H1 (cell line): ENCODE measurements around the gene NANOS2. TPM values are rescaled to one million over a fixed set of nuclear protein-coding genes. Genes with fewer than 3 reads are reported as not detected.

ENCODE experiments used
- CTCF ChIA-PET: fragments of 300-600 bp; sonication (Branson Sonifier 250); formaldehyde crosslinking; loops from one replicate; lab custom pipeline; 2021; ENCODE audit not compliant: partially characterized antibody; lab: Charles Lee
- POLR2A ChIA-PET: fragments of 300-600 bp; sonication (Branson Sonifier 250); formaldehyde crosslinking; loops from one replicate; lab custom pipeline; 2021; ENCODE audit warnings: inconsistent platforms; ENCODE audit not compliant: partially characterized antibody; lab: Charles Lee
- DNase-seq, 2 experiments: peaks; one replicate each; pipeline versions ENCODE4 v3.0.0 to v3.0.0-alpha.2; 2010 to 2022; ENCODE audit warnings: low spot score in 2 of 2, low read depth in 1 of 2, mixed read lengths in 1 of 2
- FAIRE-seq: peaks from 2 replicates; lab custom pipeline; 2011; peaks lifted over from hg19 to GRCh38; lab: Jason Lieb, UNC
- H2AFZ ChIP-seq: 2 replicates; pipeline ENCODE4 v1.8.1; 2012; ENCODE audit warnings: low read length, inconsistent platforms
- H2AK5ac ChIP-seq: 2 replicates; pipeline ENCODE4 v1.6.1; 2013; ENCODE audit warnings: low read depth, low read length
- H2BK120ac ChIP-seq: replicated peaks from 2 replicates; pipeline ENCODE3; 2013; ENCODE audit warnings: low read depth, low read length, inconsistent platforms
- H2BK12ac ChIP-seq: 2 replicates; pipeline ENCODE4 v1.6.1; 2013; ENCODE audit warnings: low read depth, low read length
- H2BK15ac ChIP-seq: 2 replicates; pipeline ENCODE4 v1.6.1; 2013; ENCODE audit warnings: low read length
- H2BK20ac ChIP-seq: 2 replicates; pipeline ENCODE4 v1.6.1; 2013; ENCODE audit warnings: low read length
- H2BK5ac ChIP-seq: 2 replicates; pipeline ENCODE4 v1.6.1; 2013; ENCODE audit warnings: low read depth, low read length
- H3K14ac ChIP-seq: 2 replicates; pipeline ENCODE4 v1.6.1; 2013; ENCODE audit warnings: inconsistent platforms; ENCODE audit not compliant: insufficient read length
- H3K18ac ChIP-seq: 2 replicates; pipeline ENCODE4 v1.6.1; 2013; ENCODE audit warnings: low read length; ENCODE audit errors: extremely low read depth
- H3K23ac ChIP-seq: 2 replicates; pipeline ENCODE4 v1.6.1; 2013; ENCODE audit warnings: inconsistent platforms; ENCODE audit not compliant: insufficient read length
- H3K23me2 ChIP-seq: 2 replicates; pipeline ENCODE4 v1.6.1; 2013; ENCODE audit warnings: low read depth, low read length
- H3K27ac ChIP-seq: 2 replicates; pipeline ENCODE4 v1.6.1; 2011; ENCODE audit warnings: low read depth, low read length, inconsistent platforms
- H3K27me3 ChIP-seq, 4 experiments: replicated peaks in 1 of 4; 1 replicate in 1 of 4; 2 replicates in 3 of 4; pipeline versions ENCODE4 v1.6.1 to v1.8.1; 2011 to 2013; ENCODE audit warnings: low read length in 3 of 4, mild to moderate bottlenecking in 3 of 4, inconsistent platforms in 2 of 4, mixed read lengths in 2 of 4, moderate library complexity in 1 of 4; ENCODE audit not compliant: control insufficient read depth in 3 of 4, insufficient read depth in 3 of 4; ENCODE audit errors: extremely low read depth in 1 of 4
- H3K36me3 ChIP-seq, 4 experiments: 2 replicates each; pipeline versions ENCODE4 v1.6.1 to v1.8.1; 2011 to 2013; ENCODE audit warnings: mild to moderate bottlenecking in 4 of 4, low read length in 3 of 4, moderate library complexity in 2 of 4, control low read depth in 1 of 4, inconsistent platforms in 1 of 4; ENCODE audit not compliant: insufficient read depth in 4 of 4, control insufficient read depth in 2 of 4
- H3K4ac ChIP-seq: replicated peaks from 2 replicates; pipeline ENCODE3; 2013; ENCODE audit warnings: low read length, low read depth, mixed read lengths, inconsistent platforms; ENCODE audit not compliant: insufficient read length
- H3K4me1 ChIP-seq, 4 experiments: replicated peaks in 1 of 4; 1 replicate in 1 of 4; 2 replicates in 3 of 4; pipeline versions ENCODE4 v1.6.1 to v1.8.1; 2011 to 2013; ENCODE audit warnings: low read length in 3 of 4, inconsistent platforms in 2 of 4, mixed read lengths in 1 of 4; ENCODE audit not compliant: insufficient read depth in 4 of 4, control insufficient read depth in 3 of 4
- H3K4me2 ChIP-seq, 2 experiments: 2 replicates each; pipeline versions ENCODE4 v1.6.1 to v1.8.1; 2011 to 2013; ENCODE audit warnings: low read depth in 2 of 2, low read length in 2 of 2, control low read depth in 1 of 2, inconsistent platforms in 1 of 2, mild to moderate bottlenecking in 1 of 2; ENCODE audit not compliant: insufficient read depth in 1 of 2
- H3K4me3 ChIP-seq, 4 experiments: fragments of 200-600, 300-600 bp in 1 of 4; sonication (generic), shearing (Covaris generic), sonication (Bioruptor Twin) in 1 of 4; 2 replicates each; pipeline versions ENCODE4 v1.5.1 to v1.8.1; 2011 to 2016; ENCODE audit warnings: low read length in 4 of 4, low read depth in 3 of 4, control low read depth in 2 of 4, inconsistent platforms in 2 of 4, mild to moderate bottlenecking in 2 of 4, mixed read lengths in 1 of 4, moderate library complexity in 1 of 4; ENCODE audit not compliant: insufficient read depth in 2 of 4; ENCODE audit errors: extremely low read depth in 1 of 4
- H3K56ac ChIP-seq: replicated peaks from 2 replicates; pipeline ENCODE3; 2013; ENCODE audit warnings: low read depth, mild to moderate bottlenecking, mixed read lengths, low read length, inconsistent platforms; ENCODE audit not compliant: insufficient read length
- H3K79me1 ChIP-seq: 2 replicates; pipeline ENCODE4 v1.6.1; 2013; ENCODE audit warnings: low read depth, low read length, control low read depth
- H3K79me2 ChIP-seq, 2 experiments: 2 replicates each; pipeline versions ENCODE4 v1.6.1 to v1.8.1; 2012 to 2013; ENCODE audit warnings: low read length in 2 of 2, mild to moderate bottlenecking in 2 of 2, inconsistent platforms in 1 of 2; ENCODE audit not compliant: insufficient read depth in 2 of 2, control insufficient read depth in 1 of 2
- H3K9ac ChIP-seq, 4 experiments: replicated peaks in 1 of 4; 1 replicate in 1 of 4; 2 replicates in 3 of 4; pipeline versions ENCODE4 v1.6.1 to v1.8.1; 2011 to 2013; ENCODE audit warnings: low read depth in 3 of 4, low read length in 3 of 4, control low read depth in 2 of 4, mild to moderate bottlenecking in 2 of 4, moderate library complexity in 2 of 4, inconsistent platforms in 1 of 4; ENCODE audit errors: extremely low read depth in 1 of 4
- H3K9me3 ChIP-seq, 2 experiments: 2 replicates each; pipeline versions ENCODE4 v1.6.1 to v1.8.1; 2012 to 2013; ENCODE audit warnings: mild to moderate bottlenecking in 2 of 2, moderate library complexity in 2 of 2, control low read depth in 1 of 2, inconsistent platforms in 1 of 2, low read depth in 1 of 2, low read length in 1 of 2, mixed read lengths in 1 of 2; ENCODE audit not compliant: insufficient read depth in 2 of 2
- H4K20me1 ChIP-seq, 2 experiments: replicated peaks in 1 of 2; 2 replicates each; pipeline versions ENCODE3 to v1.8.1; 2011 to 2013; ENCODE audit warnings: inconsistent platforms in 2 of 2, low read length in 2 of 2, mild to moderate bottlenecking in 1 of 2; ENCODE audit not compliant: insufficient read depth in 2 of 2, control insufficient read depth in 1 of 2
- H4K5ac ChIP-seq: 2 replicates; pipeline ENCODE4 v1.6.1; 2013; ENCODE audit warnings: low read length, low read depth, mixed read lengths, inconsistent platforms; ENCODE audit not compliant: insufficient read length
- H4K8ac ChIP-seq: 2 replicates; pipeline ENCODE4 v1.8.0; 2013; ENCODE audit warnings: mild to moderate bottlenecking, moderate library complexity, low read length, inconsistent platforms; ENCODE audit not compliant: insufficient read depth; ENCODE audit errors: extremely low read depth
- H4K91ac ChIP-seq: replicated peaks from 2 replicates; pipeline ENCODE3; 2013; ENCODE audit warnings: low read length, mixed read lengths, inconsistent platforms; ENCODE audit not compliant: insufficient read length
- CTBP2 ChIP-seq: IDR thresholded peaks from 2 replicates; pipeline ENCODE4 v1.7.0; 2011; ENCODE audit warnings: borderline replicate concordance, mild to moderate bottlenecking, moderate library complexity, mixed read lengths, low read length; ENCODE audit not compliant: insufficient read depth, insufficient read length
- EP300 ChIP-seq, 2 experiments: IDR thresholded peaks; 1 replicate in 1 of 2; 2 replicates in 1 of 2; pipeline ENCODE4 v1.6.1; 2011 to 2012; ENCODE audit warnings: low read depth in 2 of 2, low read length in 2 of 2, mild to moderate bottlenecking in 2 of 2, borderline replicate concordance in 1 of 2, inconsistent platforms in 1 of 2, moderate library complexity in 1 of 2
- POLR2A ChIP-seq, 2 experiments: IDR thresholded peaks; 1 replicate in 1 of 2; 2 replicates in 1 of 2; pipeline ENCODE4 v1.6.1; 2011; ENCODE audit warnings: low read depth in 2 of 2, low read length in 2 of 2, mild to moderate bottlenecking in 2 of 2; ENCODE audit errors: control extremely low read depth in 1 of 2
- SP2 ChIP-seq: IDR thresholded peaks from 2 replicates; pipeline ENCODE4 v1.6.1; 2012; ENCODE audit warnings: mild to moderate bottlenecking, low read length, inconsistent platforms
- SP4 ChIP-seq: IDR thresholded peaks from 2 replicates; pipeline ENCODE4 v1.6.1; 2012; ENCODE audit warnings: low read length, inconsistent platforms
- WGBS, 2 experiments: shearing (Covaris generic) in 1 of 2; methylation state at CpG; one replicate each; pipeline versions ENCODE4 v1.1.6 to v1.1.7; 2013 to 2015; ENCODE audit warnings: low lambda C conversion rate in 2 of 2, mixed read lengths in 2 of 2, inconsistent platforms in 1 of 2, low coverage in 1 of 2, missing lambda C conversion rate in 1 of 2; ENCODE audit not compliant: insufficient replicate concordance in 2 of 2, insufficient coverage in 1 of 2, insufficient read length in 1 of 2; ENCODE audit errors: extremely low coverage in 1 of 2, missing lambda C conversion rate in 1 of 2; 5-methylcytosine and 5-hydroxymethylcytosine counted together
- polyA plus RNA-seq, 7 experiments: library from polyadenylated mRNA; depleted of rRNA in 3 of 7; stranded (reverse) in 5 of 7; unstranded in 2 of 7; fragments of >200 nt in 5 of 7; fragments of 200-250 nt in 2 of 7; gene quantifications; 1 replicate in 5 of 7; 2 replicates in 1 of 7; 4 replicates in 1 of 7; pipeline versions ENCODE4 v1.2.1 to v1.2.3, GENCODE V29; 2011 to 2013; ENCODE audit warnings: missing spikeins in 2 of 7, mixed read lengths in 2 of 7
- total RNA-seq: library from RNA; stranded (reverse); fragmentation: NEBNext Ultra II Directional; extraction: Animal tissue kit (Norgen Biotek cat#: 25700); gene quantifications from 2 replicates; pipeline ENCODE4 v1.2.1, GENCODE V29; 2021
- TF ChIP-seq, protein P1 (sequence below): IDR thresholded peaks from 2 replicates; pipeline ENCODE4 v1.6.1; 2012; ENCODE audit warnings: low read length, inconsistent platforms
- TF ChIP-seq, protein P2 (sequence below): IDR thresholded peaks from 2 replicates; pipeline ENCODE4 v1.6.1; 2011; ENCODE audit warnings: low read depth, mild to moderate bottlenecking, low read length; ENCODE audit not compliant: insufficient read depth

NANOS2 gene
- total and polyA plus RNA-seq, 2 of the 8 experiments (the other 6 are each of a cell fraction or from before 2014, with no cell fraction given): 0.20 TPM; not detected in 1

DNA sequence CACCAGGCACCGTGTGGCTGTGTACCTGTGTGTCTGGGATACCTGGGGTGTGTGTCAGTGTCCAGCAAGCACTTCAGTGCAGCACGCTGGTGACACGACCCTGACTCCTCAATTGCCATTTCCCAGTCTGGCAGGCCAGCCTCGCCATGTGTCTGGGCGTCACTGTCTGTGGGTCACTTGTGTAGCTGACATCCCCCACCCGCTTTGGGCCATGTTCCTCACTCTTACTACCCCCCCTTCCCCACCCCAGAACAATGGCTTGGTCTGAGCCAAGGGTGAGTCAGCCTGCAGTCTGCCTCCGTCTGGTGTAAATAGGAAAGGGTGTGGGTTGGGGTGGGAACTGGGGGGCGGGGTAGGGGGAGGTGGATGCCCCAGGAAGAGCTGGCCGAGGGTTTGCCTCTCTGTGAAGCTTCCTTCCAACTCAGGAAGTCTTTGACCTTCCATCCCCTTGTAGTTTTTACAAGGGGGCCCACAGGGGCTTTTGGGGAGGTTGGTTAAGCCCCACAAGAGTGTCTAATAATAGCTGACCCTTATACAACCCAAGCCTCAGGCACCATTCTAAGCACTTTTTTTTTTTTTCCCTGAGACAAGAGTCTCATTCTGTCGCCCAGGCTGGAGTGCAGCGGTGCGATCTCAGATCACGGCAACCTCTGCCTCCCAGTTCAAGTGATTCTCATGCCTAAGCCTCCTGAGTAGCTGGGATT lies 41.5 kb upstream of the NANOS2 start:
- Histone ChIP-seq H2BK15ac (0 out of 2 replicates have a peak overlapping the region, but pooled peaks have one; percentile 72), H4K91ac (no peak overlapping the region), H2BK5ac (no peak overlapping the region), H4K20me1 (peaks cover 2 to 4% of the 10 kb centered on the region in 2 experiments), H2AK5ac (no peak overlapping the region), H3K23me2 (peaks cover 12% of the 10 kb centered on the region), H3K14ac (no peak overlapping the region), H2BK12ac (no peak overlapping the region), H3K36me3 (peaks cover 0 to 10% (median 3%) of the 10 kb centered on the region in 4 experiments; a peak in 3 of 8 replicates), H3K27me3 (no peaks in the 10 kb centered on the region), H4K5ac (no peak overlapping the region), H2BK120ac (no peak overlapping the region), H3K9me3 (no peaks in the 10 kb centered on the region), H3K23ac (no peak overlapping the region), H3K56ac (no peak overlapping the region), H2BK20ac (no peak overlapping the region), H3K79me1 (no peaks in the 10 kb centered on the region), H2AFZ (no peak overlapping the region), H3K27ac (no peak overlapping the region), H3K4me1 (peaks cover 0 to 7% (median 2%) of the 10 kb centered on the region in 4 experiments; a peak in 5 of 7 replicates), H3K4me2 (no peak overlapping the region), H3K18ac (no peak overlapping the region), H3K4me3 (no peak overlapping the region), H3K79me2 (no peaks in the 10 kb centered on the region), H3K9ac (no peak overlapping the region), H3K4ac (no peak overlapping the region), H4K8ac (no peak overlapping the region)
- WGBS, 2 experiments: 89% methylated on average over 11 of the region's 13 CpGs; no CpG with 5 or more reads in 1 of the 2 experiments
- CTCF ChIA-PET: interaction anchor here (0.6 to 0.8 kb wide), 3 partner anchors 18 to 317 kb away, joined by 3 read pairs; partner anchors contain the start of gene NOVA2
- POLR2A ChIA-PET: interaction anchor here (1.3 kb wide), 1 partner anchor 20 kb away, joined by 5 read pairs; no protein-coding TSS in a partner anchor
- FAIRE-seq (no peak), DNase-seq (no peak)
- TF ChIP-seq, protein P1, sequence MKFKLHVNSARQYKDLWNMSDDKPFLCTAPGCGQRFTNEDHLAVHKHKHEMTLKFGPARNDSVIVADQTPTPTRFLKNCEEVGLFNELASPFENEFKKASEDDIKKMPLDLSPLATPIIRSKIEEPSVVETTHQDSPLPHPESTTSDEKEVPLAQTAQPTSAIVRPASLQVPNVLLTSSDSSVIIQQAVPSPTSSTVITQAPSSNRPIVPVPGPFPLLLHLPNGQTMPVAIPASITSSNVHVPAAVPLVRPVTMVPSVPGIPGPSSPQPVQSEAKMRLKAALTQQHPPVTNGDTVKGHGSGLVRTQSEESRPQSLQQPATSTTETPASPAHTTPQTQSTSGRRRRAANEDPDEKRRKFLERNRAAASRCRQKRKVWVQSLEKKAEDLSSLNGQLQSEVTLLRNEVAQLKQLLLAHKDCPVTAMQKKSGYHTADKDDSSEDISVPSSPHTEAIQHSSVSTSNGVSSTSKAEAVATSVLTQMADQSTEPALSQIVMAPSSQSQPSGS: no peak
- TF ChIP-seq POLR2A (IDR thresholded peaks at IDR 0.05; ENCODE audit: control extremely low read depth in 1 of 2, low read depth in 2 of 2, low read length in 2 of 2): no peak
- TF ChIP-seq EP300 (IDR thresholded peaks at IDR 0.05; ENCODE audit: borderline replicate concordance in 1 of 2, low read depth in 2 of 2, low read length in 2 of 2): no peak
- no peak for TF ChIP-seq CTBP2
- TF ChIP-seq, protein P2, sequence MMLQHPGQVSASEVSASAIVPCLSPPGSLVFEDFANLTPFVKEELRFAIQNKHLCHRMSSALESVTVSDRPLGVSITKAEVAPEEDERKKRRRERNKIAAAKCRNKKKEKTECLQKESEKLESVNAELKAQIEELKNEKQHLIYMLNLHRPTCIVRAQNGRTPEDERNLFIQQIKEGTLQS: no peak
- TF ChIP-seq SP4: no peak
- TF ChIP-seq SP2: no peak
